ENCODE measurements around the gene CUL9.
"Not testable (repeated sequence)": the region's sequence is repeated elsewhere in the genome, so short reads cannot be mapped to it uniquely, and the experiment has no call there.

Gene CUL9

GRCh38 chr6:43181942-43182860 is at the start of gene CUL9:
Gene CUL9, plus strand, starts transcription at chr6:43182196. Its CDS starts 2,115 bp downstream, at chr6:43184311.
- DNase-seq: peak; percentile 32

- DNase-seq: no peak
These were observed 43.7 kb upstream of the CUL9 start for GRCh38 chr6:43138267-43138666.

GRCh38 chr6:43139973-43140372 is 42.0 kb upstream of the CUL9 start:
- not testable (repeated sequence) for DNase-seq

GRCh38 chr6:43141644-43142043 is 40.4 kb upstream of the CUL9 start:
- no peak for DNase-seq

- no peak for DNase-seq
These were observed 39.9 kb upstream of the CUL9 start for GRCh38 chr6:43142101-43142500.

- peak; percentile 80 for DNase-seq
These were observed 38.5 kb upstream of the CUL9 start for GRCh38 chr6:43143235-43144128.

GRCh38 chr6:43144879-43145278 is 37.1 kb upstream of the CUL9 start:
- no peak for DNase-seq

- DNase-seq: no peak
These were observed 35.7 kb upstream of the CUL9 start for GRCh38 chr6:43146261-43146660.

GRCh38 chr6:43146709-43147688 is 35.0 kb upstream of the CUL9 start:
- no peak for DNase-seq

GRCh38 chr6:43147691-43148477 is 34.1 kb upstream of the CUL9 start:
- no peak for DNase-seq

GRCh38 chr6:43149265-43149664 is 32.7 kb upstream of the CUL9 start:
- no peak for DNase-seq

GRCh38 chr6:43150051-43150751 is 31.8 kb upstream of the CUL9 start:
- DNase-seq: no peak

- DNase-seq: no peak
These were observed 22.4 kb upstream of the CUL9 start for GRCh38 chr6:43159599-43159998.

GRCh38 chr6:43163899-43164298 is 18.1 kb upstream of the CUL9 start:
- no peak for DNase-seq

GRCh38 chr6:43170417-43170930 is 11.5 kb upstream of the CUL9 start:
- DNase-seq: peak; percentile 86

GRCh38 chr6:43170931-43171706 is 10.9 kb upstream of the CUL9 start, which contains the start of gene SRF:
Gene SRF, plus strand, starts transcription at chr6:43171269. Its CDS starts 388 bp downstream, at chr6:43171657.
- DNase-seq: peak; percentile 96

- DNase-seq: no peak
These were observed 10.3 kb upstream of the CUL9 start for GRCh38 chr6:43171707-43172103.

- DNase-seq: no peak
These were observed 9.6 kb upstream of the CUL9 start for GRCh38 chr6:43172104-43173007.
